Uterus (tissue), 4 donors: ENCODE results near the gene MSMP. TPM values are rescaled to one million over a fixed set of nuclear protein-coding genes. Genes with fewer than 3 reads are reported as not detected.
A peak's percentile ranks its signal among the peaks of the same experiment; 100 is the strongest.

Source experiments
- DNase-seq, 2 donors: peaks; one replicate each; pipeline ENCODE4 v3.0.0-alpha.2; 2019 to 2020
- H3K27ac ChIP-seq, 2 donors: fragments of 200-600 bp; sonication (generic); 1 replicate in 1 of 2; 2 replicates in 1 of 2; pipeline ENCODE4 v1.5.1; 2016 to 2018
- H3K27me3 ChIP-seq, 2 donors: fragments of 200-600 bp; sonication (generic); one replicate each; pipeline ENCODE4 v1.5.1; 2018 to 2019; ENCODE audit warnings: control low read depth in 1 of 2
- H3K36me3 ChIP-seq, 2 donors: fragments of 200-600 bp; sonication (generic); one replicate each; pipeline ENCODE4 v1.5.1; 2019; ENCODE audit warnings: control low read depth in 1 of 2
- H3K4me1 ChIP-seq, 2 donors: fragments of 200-600 bp; sonication (generic); one replicate each; pipeline ENCODE4 v1.5.1; 2018 to 2019; ENCODE audit warnings: control low read depth in 1 of 2
- H3K4me3 ChIP-seq, 2 donors: fragments of 200-600 bp; sonication (generic); 1 replicate in 1 of 2; 2 replicates in 1 of 2; pipeline ENCODE4 v1.5.1; 2018 to 2019; ENCODE audit warnings: mild to moderate bottlenecking in 1 of 2
- H3K9me3 ChIP-seq, 2 donors: fragments of 200-600 bp; sonication (generic); one replicate each; pipeline ENCODE4 v1.5.1; 2019; ENCODE audit warnings: control low read depth in 1 of 2
- POLR2A ChIP-seq, 2 donors: fragments of 450-650 bp; IDR thresholded peaks; one replicate each; pipeline ENCODE4 v1.6.1; 2016; ENCODE audit warnings: antibody characterized with exemption in 2 of 2, mild to moderate bottlenecking in 1 of 2, moderate library complexity in 1 of 2
- intact Hi-C: fragments of 100-400 bp; cut with DNase I; formaldehyde crosslinking; loops from one replicate; pipeline ENCODE4 v1.15.1; 2023; ENCODE audit warnings: low total_unique reads
- total RNA-seq, 4 donors: library from RNA; depleted of rRNA in 3 of 4; stranded (reverse); fragments of >200 nt in 3 of 4; gene quantifications; one replicate each; pipeline versions ENCODE4 v1.1.0 to v1.2.4, GENCODE V29; 2014 to 2023
- TF ChIP-seq, protein P1 (sequence below), 4 experiments: fragments of 200-600 bp in 2 of 4; fragments of 450-650 bp in 2 of 4; sonication (generic) in 2 of 4; IDR thresholded peaks; one replicate each; pipeline ENCODE4 v1.5.1; 2016 to 2019; ENCODE audit warnings: antibody characterized with exemption in 4 of 4, mild to moderate bottlenecking in 2 of 4, moderate library complexity in 1 of 4
- donor health status: DM: yes; HTN: yes; CAD: no.

The MSMP gene
- total RNA-seq, 4 donors from 2014 or later: not detected

DNA sequence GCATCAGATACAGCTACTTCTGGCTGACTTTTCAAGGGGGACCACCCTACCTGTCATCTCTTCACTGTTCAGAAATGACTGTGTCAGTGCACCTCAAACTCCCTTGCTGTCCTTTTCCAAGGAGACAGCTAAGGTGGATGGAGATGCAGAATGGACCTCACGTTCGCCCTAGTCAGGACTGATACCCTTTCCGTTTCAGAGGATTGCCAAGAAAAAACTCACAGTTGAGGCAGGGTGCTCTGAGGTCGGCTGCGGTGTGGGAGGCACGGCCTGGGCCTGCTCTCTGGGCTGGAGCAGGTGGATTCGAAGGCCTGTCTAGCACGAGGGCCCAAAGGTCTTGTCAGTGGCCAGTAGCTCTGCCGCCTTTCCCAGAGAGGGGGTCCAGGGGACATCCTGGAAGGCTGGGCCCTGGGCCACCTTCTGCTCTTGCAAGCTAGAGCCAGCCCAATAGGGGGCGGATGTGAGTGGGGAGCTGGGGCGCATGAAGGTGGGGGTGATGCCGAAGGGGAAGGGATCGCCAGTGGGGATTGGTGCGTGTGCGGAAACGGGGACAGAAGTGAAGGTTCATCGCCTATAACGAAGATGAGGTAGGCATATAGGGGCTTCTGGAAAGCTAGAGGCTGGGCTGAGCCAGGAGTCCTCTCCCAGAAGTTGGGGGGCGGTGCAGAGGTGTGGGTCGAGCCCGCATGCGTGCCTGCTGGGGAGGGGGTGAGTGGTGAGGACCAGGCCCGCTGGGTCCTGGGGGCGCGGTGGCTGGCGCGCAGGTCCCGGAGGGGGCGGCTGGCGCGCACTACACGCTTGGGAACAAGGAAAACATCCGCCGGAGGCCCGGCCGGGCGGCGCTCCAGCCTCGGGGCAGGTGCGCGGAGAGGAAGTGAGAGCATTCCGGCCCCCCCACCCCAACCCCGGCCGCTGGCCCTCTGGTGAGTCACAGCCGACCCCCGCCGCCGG is 2.5 kb upstream of the MSMP start:
- TF ChIP-seq POLR2A (IDR thresholded peaks at IDR 0.05): no peak
- TF ChIP-seq, protein P1, sequence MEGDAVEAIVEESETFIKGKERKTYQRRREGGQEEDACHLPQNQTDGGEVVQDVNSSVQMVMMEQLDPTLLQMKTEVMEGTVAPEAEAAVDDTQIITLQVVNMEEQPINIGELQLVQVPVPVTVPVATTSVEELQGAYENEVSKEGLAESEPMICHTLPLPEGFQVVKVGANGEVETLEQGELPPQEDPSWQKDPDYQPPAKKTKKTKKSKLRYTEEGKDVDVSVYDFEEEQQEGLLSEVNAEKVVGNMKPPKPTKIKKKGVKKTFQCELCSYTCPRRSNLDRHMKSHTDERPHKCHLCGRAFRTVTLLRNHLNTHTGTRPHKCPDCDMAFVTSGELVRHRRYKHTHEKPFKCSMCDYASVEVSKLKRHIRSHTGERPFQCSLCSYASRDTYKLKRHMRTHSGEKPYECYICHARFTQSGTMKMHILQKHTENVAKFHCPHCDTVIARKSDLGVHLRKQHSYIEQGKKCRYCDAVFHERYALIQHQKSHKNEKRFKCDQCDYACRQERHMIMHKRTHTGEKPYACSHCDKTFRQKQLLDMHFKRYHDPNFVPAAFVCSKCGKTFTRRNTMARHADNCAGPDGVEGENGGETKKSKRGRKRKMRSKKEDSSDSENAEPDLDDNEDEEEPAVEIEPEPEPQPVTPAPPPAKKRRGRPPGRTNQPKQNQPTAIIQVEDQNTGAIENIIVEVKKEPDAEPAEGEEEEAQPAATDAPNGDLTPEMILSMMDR (IDR thresholded peaks at IDR 0.05): peak; percentile 28 to 69 (median 56)
- peak; percentile 67 to 73 for DNase-seq
- intact Hi-C loops: no loop called here

DNA sequence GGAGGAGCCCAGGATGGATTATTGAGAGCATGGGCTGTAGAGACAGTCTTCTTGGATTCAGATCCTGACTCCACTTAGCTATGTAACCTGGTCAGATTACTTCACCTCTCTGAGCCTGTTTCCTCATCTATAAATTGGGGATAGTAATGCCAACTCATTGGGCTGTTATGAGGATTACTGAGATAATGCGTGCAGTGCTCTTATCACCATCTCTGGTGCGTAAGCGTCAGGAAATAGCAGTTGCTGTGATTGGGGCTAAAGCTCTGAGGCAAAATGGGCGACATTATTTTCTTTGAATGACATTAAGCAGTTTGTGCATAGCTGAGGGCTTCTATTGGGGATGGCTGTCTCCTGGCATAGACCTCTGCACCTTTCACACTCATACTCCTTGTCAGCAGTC is 995 bp upstream of the MSMP start:
- Histone ChIP-seq H3K4me1 (peaks cover 0 to 8% of the 10 kb centered on the region in 2 donors), H3K27ac (no peak overlapping the region), H3K4me3 (no peak overlapping the region), H3K27me3 (no peaks in the 10 kb centered on the region), H3K9me3 (no peaks in the 10 kb centered on the region), H3K36me3 (no peaks in the 10 kb centered on the region)
- TF ChIP-seq, protein P1 (IDR thresholded peaks at IDR 0.05): no peak
- TF ChIP-seq POLR2A (IDR thresholded peaks at IDR 0.05): no peak
- DNase-seq: no peak
- intact Hi-C loops: no loop called here

More for the DNA sequence above, 2.5 kb upstream of the MSMP start:
- peak overlapping the region; percentile 75 to 86 for H3K27ac ChIP-seq
- no peaks in the 10 kb centered on the region for H3K27me3 ChIP-seq
- H3K4me1 ChIP-seq: peaks cover 0 to 6% of the 10 kb centered on the region in 2 donors
- H3K4me3 ChIP-seq: peak overlapping the region; percentile 41 to 54
- no peaks in the 10 kb centered on the region for H3K9me3 ChIP-seq
- H3K36me3 ChIP-seq: no peaks in the 10 kb centered on the region

DNA sequence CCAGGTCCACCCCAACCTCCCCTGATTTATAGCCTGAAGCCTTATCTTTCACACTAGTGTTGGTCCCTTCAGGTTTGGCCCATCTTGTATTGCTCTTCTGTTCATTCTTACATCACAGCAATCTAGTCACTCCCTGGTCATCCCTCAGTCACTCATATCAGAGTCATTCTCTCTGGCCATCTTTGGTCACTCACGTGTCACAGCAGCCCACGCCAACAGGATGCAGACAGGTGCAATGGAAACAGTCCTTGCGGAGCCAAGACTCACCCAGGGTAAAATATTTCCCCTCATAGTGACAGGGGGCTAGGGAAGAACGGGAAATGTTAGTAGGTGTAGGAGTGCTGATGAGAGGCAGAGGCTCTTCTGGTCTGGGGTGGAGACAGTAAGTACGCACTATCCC is 610 bp downstream of the MSMP start:
- intact Hi-C loops: no loop called here
- H3K36me3 ChIP-seq: no peaks in the 10 kb centered on the region
- peaks cover 0 to 9% of the 10 kb centered on the region in 2 donors for H3K4me1 ChIP-seq

DNA sequence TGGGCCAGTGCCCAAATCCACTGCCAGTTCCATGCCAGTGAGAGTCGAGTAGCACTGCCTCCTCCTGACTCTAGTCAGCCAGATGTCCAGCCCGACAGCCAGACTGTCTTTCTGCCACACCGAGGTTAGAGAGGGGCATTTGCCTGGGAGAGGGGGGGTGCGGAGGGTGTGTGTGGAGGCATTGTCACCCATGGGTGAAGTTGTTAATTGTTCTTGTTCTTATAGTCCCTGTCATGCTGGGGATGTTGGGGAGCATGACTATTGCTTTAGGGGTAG is 3.9 kb downstream of the MSMP start:
- Histone ChIP-seq H3K27me3 (no peaks in the 10 kb centered on the region), H3K4me3 (peak overlapping the region; percentile 66 to 91), H3K4me1 (peaks cover 0 to 18% of the 10 kb centered on the region in 2 donors), H3K27ac (peak overlapping the region; percentile 83 to 90), H3K9me3 (no peaks in the 10 kb centered on the region), H3K36me3 (no peaks in the 10 kb centered on the region)
- TF ChIP-seq, protein P1 (IDR thresholded peaks at IDR 0.05): no peak
- TF ChIP-seq POLR2A (IDR thresholded peaks at IDR 0.05): no peak
- DNase-seq: no peak
- intact Hi-C loops: no loop called here

More for the DNA sequence above, 610 bp downstream of the MSMP start:
- no peak for DNase-seq
- H3K4me3 ChIP-seq: no peak overlapping the region
- TF ChIP-seq, protein P1 (IDR thresholded peaks at IDR 0.05): no peak
- TF ChIP-seq POLR2A (IDR thresholded peaks at IDR 0.05): no peak
- H3K9me3 ChIP-seq: no peaks in the 10 kb centered on the region
- no peaks in the 10 kb centered on the region for H3K27me3 ChIP-seq
- no peak overlapping the region for H3K27ac ChIP-seq

DNA sequence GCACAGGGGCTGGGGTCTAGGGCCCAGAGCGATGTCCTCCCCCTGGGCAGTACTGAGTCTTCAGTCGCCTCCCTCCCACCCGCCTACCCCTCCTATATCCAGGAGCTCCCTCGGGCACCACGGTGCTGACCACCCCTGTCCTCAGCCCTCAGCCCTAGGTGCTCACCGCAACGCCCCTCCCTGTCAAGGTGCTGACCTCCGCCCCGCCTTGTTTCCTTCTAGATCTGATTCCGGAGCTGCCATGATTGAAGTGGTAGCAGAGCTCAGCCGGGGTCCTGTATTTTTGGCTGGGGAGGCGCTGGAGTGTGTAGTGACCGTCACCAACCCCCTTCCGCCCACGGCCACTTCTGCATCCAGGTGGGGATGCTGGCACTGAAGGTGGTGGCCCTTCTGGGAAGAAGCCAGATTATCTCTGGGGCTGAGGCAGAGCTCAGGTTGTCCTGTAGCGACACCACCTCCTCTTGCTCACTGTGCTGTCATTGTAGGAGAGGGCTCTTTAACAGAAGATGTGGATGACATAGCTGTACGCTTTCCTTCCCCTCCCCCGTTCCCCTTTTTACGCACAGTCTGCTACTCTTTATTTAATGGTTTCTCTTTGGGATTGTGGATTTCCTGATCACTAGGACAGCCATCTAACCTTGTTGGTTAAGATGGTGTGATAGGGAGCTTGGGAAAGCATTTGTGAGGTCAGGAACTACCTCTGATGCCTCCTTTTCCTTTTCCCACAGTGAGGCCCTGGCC is 4.4 kb downstream of the MSMP start:
- DNase-seq: peak in 1 of 2 donors; percentile 50
- Histone ChIP-seq H3K4me1 (peaks cover 0 to 18% of the 10 kb centered on the region in 2 donors), H3K27ac (peak overlapping the region; percentile 83 to 90), H3K36me3 (no peaks in the 10 kb centered on the region), H3K27me3 (no peaks in the 10 kb centered on the region), H3K9me3 (no peaks in the 10 kb centered on the region), H3K4me3 (peak overlapping the region; percentile 66 to 91)
- intact Hi-C loops: no loop called here
- TF ChIP-seq POLR2A (IDR thresholded peaks at IDR 0.05): no peak
- TF ChIP-seq, protein P1 (IDR thresholded peaks at IDR 0.05): no peak
